ENCODE measurements around the gene CST7.
"Not testable (repeated sequence)": the region's sequence is repeated elsewhere in the genome, so short reads cannot be mapped to it uniquely, and the experiment has no call there.

GRCh38 chr20:24948396-24948938, 602 bp upstream of the CST7 start:
- not testable (repeated sequence) for TF ChIP-seq CTCF (IDR thresholded peaks at IDR 0.05; ENCODE audit: insufficient read depth, low read length); POLR2AphosphoS5 (IDR thresholded peaks at IDR 0.05; ENCODE audit: low read depth); REST (IDR thresholded peaks at IDR 0.05; ENCODE audit: insufficient replicate concordance, low read depth); SPI1 (IDR thresholded peaks at IDR 0.05; ENCODE audit: borderline replicate concordance, low read depth); GABPA (IDR thresholded peaks at IDR 0.05; ENCODE audit: low read depth)
